GM21723 (cell line): Measurements from ENCODE around the gene HAT1.

Experiments used
- ATAC-seq: cut with Tn5 transposase; IDR thresholded peaks from one replicate; pipeline ENCODE4 v1.9.1; 2021; ENCODE audit warnings: mild to moderate bottlenecking, moderate library complexity; ENCODE audit not compliant: unreplicated experiment

HAT1 gene

GRCh38 chr2:172021955-172022354, 99.7 kb downstream of the HAT1 start:
- ATAC-seq = no peak

DNA sequence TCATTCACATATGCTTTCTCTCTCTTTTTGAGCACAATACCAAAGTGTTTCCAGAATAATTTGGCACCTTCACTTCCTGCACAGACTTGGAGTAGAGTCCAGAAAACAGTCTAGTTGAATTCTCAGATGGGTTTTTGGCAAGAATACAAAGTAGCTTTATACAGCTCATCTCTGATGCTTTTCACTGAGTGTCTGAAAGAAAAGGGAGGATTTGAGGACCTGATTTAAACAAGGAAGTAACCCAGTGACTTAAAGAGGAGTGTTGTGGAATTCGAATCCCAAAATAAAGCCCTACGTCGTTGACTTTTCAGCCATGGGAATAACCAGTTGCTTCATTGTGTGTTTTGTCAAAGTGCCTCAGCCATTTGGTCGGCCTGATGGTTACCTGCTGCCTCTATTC, 109.3 kb downstream of the HAT1 start:
- ATAC-seq = no peak
